Thyroid gland (tissue), 4 donors: ENCODE measurements around the gene VSIG10. TPM values are rescaled to one million over a fixed set of nuclear protein-coding genes. Genes with fewer than 3 reads are reported as not detected.

ENCODE experiments used
- small RNA-seq: library from RNA; depleted of rRNA; stranded (forward); fragments of <200 nt; gene quantifications from one replicate; pipeline ENCODE3, GENCODE V24; 2016
- total RNA-seq, 4 donors: library from RNA; depleted of rRNA; stranded (reverse); fragments of >200 nt; gene quantifications; one replicate each; pipeline ENCODE4 v1.2.3, GENCODE V29; 2016

The VSIG10 gene
- total RNA-seq, 4 donors from 2014 or later: 62.0 to 93.7 (median 76.6) TPM

Small RNA genes lying within 50 kb of the gene (small RNA-seq; reads per million reads assigned to genes)
- not detected for gene AC131159.1

Other genes with a start within 250 kb of the VSIG10 start
- 10 to 100 TPM in 1 of 4 donors, 1 to 10 TPM in 3; 1.2 to 11.0 (median 2.2) TPM for gene KSR2, start 135.0 kb downstream of the VSIG10 start, total RNA-seq
- gene RFC5, start 87.3 kb downstream of the VSIG10 start, total RNA-seq: 10 to 100 TPM; 15.4 to 18.8 (median 17.2) TPM
- gene WSB2, start 42.8 kb downstream of the VSIG10 start, total RNA-seq: 10 to 100 TPM; 64.6 to 97.0 (median 86.0) TPM
- 1,000 to 10,000 TPM in 3 of 4 donors, 100 to 1,000 TPM in 1; 695 to 2,015 (median 1,366) TPM for gene PEBP1, start 32.1 kb upstream of the VSIG10 start, total RNA-seq